K562 (cell line): ENCODE data around the gene WDR88. TPM values are rescaled to one million over a fixed set of nuclear protein-coding genes. Genes with fewer than 3 reads are reported as not detected.

Experiments
- ATAC-seq: fragments of 200-7000 bp; cut with Tn5 transposase; 3 replicates; pipeline ENCODE4 v1.9.1; 2020; ENCODE audit warnings: moderate library complexity
- BruUV-seq: library from RNA; stranded (reverse); fragments of 400-500 nt; replicated peaks from 2 replicates; lab custom pipeline; 2021; lab: Mats Ljungman, UMichigan
- CTCF ChIA-PET: fragments of 300-600 bp; formaldehyde crosslinking; extraction: SDS; loops from one replicate; lab custom pipeline; 2021; ENCODE audit warnings: low intra/inter-chr PET ratio; lab: Yijun Ruan, JAX
- POLR2A ChIA-PET: fragments of 300-600, 350-650 bp; sonication (Branson Sonifier 250); formaldehyde crosslinking; extraction: SDS; loops from one replicate; lab custom pipeline; 2021; ENCODE audit warnings: antibody characterized with exemption, inconsistent platforms; lab: Yijun Ruan, JAX
- DNase-seq, 4 experiments: peaks; one replicate each; pipeline versions ENCODE4 v3.0.0 to v3.0.0-alpha.2; 2011 to 2018; ENCODE audit warnings: low spot score in 3 of 4, mixed read lengths in 3 of 4; ENCODE audit errors: extremely low read depth in 1 of 4
- FAIRE-seq: peaks from 2 replicates; lab custom pipeline; 2011; peaks lifted over from hg19 to GRCh38; lab: Jason Lieb, UNC
- H2AFZ ChIP-seq: 2 replicates; pipeline ENCODE4 v1.6.0; 2011; ENCODE audit warnings: low read depth, low read length, control low read depth, inconsistent platforms
- H3K27ac ChIP-seq: fragments of 200-600 bp; 3 replicates; pipeline ENCODE4 v1.8.0; 2011; ENCODE audit warnings: low read depth, mild to moderate bottlenecking, control low read depth, inconsistent platforms, low read length, moderate library complexity, mixed read lengths; ENCODE audit errors: extremely low read depth
- H3K27me3 ChIP-seq, 2 experiments: fragments of 300-600 bp in 1 of 2; 2 replicates in 1 of 2; 3 replicates in 1 of 2; pipeline versions ENCODE4 v1.6.0 to v1.8.0; 2011; ENCODE audit warnings: inconsistent platforms in 2 of 2, low read length in 2 of 2, mild to moderate bottlenecking in 1 of 2, mixed read lengths in 1 of 2, moderate library complexity in 1 of 2; ENCODE audit not compliant: control insufficient read depth in 2 of 2, insufficient read depth in 2 of 2
- H3K36me3 ChIP-seq: fragments of 300-600 bp; 3 replicates; pipeline ENCODE4 v1.8.0; 2011; ENCODE audit warnings: mild to moderate bottlenecking, low read length, inconsistent platforms; ENCODE audit not compliant: control insufficient read depth, insufficient read depth
- H3K4me1 ChIP-seq, 2 experiments: fragments of 200-600 bp in 1 of 2; replicated peaks in 1 of 2; 2 replicates in 1 of 2; 3 replicates in 1 of 2; pipeline versions ENCODE4 v1.5.1 to v1.8.0; 2011; ENCODE audit warnings: inconsistent platforms in 2 of 2, low read length in 2 of 2, mild to moderate bottlenecking in 1 of 2, mixed read lengths in 1 of 2, moderate library complexity in 1 of 2; ENCODE audit not compliant: control insufficient read depth in 2 of 2, insufficient read depth in 2 of 2
- H3K4me2 ChIP-seq: 2 replicates; pipeline ENCODE4 v1.6.1; 2011; ENCODE audit warnings: low read length, control low read depth, inconsistent platforms, mixed read lengths; ENCODE audit not compliant: insufficient read depth
- H3K4me3 ChIP-seq: fragments of 200-600 bp; sonication (generic), shearing (Covaris generic); 2 replicates; pipeline ENCODE4 v1.5.1; 2016; ENCODE audit warnings: control low read depth, inconsistent platforms
- H3K79me2 ChIP-seq: fragments of 200-600 bp; 3 replicates; pipeline ENCODE4 v1.8.0; 2011; ENCODE audit warnings: low read length, inconsistent platforms; ENCODE audit not compliant: control insufficient read depth, insufficient read depth
- H3K9ac ChIP-seq, 2 experiments: 2 replicates each; pipeline versions ENCODE4 v1.6.0 to v1.6.1; 2011; ENCODE audit warnings: low read depth in 2 of 2, low read length in 2 of 2, control low read depth in 1 of 2, inconsistent platforms in 1 of 2, mild to moderate bottlenecking in 1 of 2, mixed read lengths in 1 of 2; ENCODE audit not compliant: insufficient read depth in 1 of 2
- H3K9me1 ChIP-seq: one replicate; pipeline ENCODE4 v1.6.0; 2011; ENCODE audit warnings: inconsistent platforms, mild to moderate bottlenecking, low read length, moderate library complexity; ENCODE audit not compliant: control insufficient read depth, insufficient read depth
- H3K9me3 ChIP-seq: replicated peaks from 2 replicates; pipeline ENCODE4 v1.5.1; 2011; ENCODE audit warnings: low read depth, low read length, inconsistent platforms; ENCODE audit not compliant: control insufficient read depth, insufficient read depth
- H4K20me1 ChIP-seq: replicated peaks from 2 replicates; pipeline ENCODE4 v1.6.1; 2011; ENCODE audit warnings: low read length, inconsistent platforms, mixed read lengths; ENCODE audit not compliant: control insufficient read depth, insufficient read depth
- ETS2 ChIP-seq: IDR thresholded peaks from 2 replicates; pipeline ENCODE4 v1.6.1; 2016; ENCODE audit warnings: borderline replicate concordance, missing genetic modification characterization, mild to moderate bottlenecking, moderate library complexity, missing compliant biosample characterization; ENCODE audit not compliant: poor library complexity, severe bottlenecking
- GTF2E2 ChIP-seq: fragments of 200-800 bp; sonication (Bioruptor generic); IDR thresholded peaks from 2 replicates; pipeline ENCODE4 v1.6.1; 2016; ENCODE audit warnings: missing genetic modification characterization, missing compliant biosample characterization
- HDAC1 ChIP-seq, 2 experiments: fragments of 450-650 bp; IDR thresholded peaks; 2 replicates each; pipeline ENCODE4 v1.6.1; 2016 to 2017; ENCODE audit warnings: inconsistent platforms in 1 of 2, mild to moderate bottlenecking in 1 of 2, moderate library complexity in 1 of 2
- ILK ChIP-seq: fragments of 450-650 bp; IDR thresholded peaks from 2 replicates; pipeline ENCODE4 v1.6.1; 2016; ENCODE audit warnings: missing genetic modification characterization, low read depth, mild to moderate bottlenecking, missing compliant biosample characterization, moderate library complexity, borderline replicate concordance
- KHSRP ChIP-seq: fragments of 450-650 bp; IDR thresholded peaks from 2 replicates; pipeline ENCODE4 v1.6.1; 2017
- NEUROD1 ChIP-seq: fragments of 150-350 bp; IDR thresholded peaks from 2 replicates; pipeline ENCODE4 v1.6.1; 2014; ENCODE audit warnings: borderline replicate concordance, low read length, low read depth; ENCODE audit not compliant: partially characterized antibody
- SLC30A9 ChIP-seq: fragments of 250-450 bp; sonication (Bioruptor Pico); IDR thresholded peaks from 2 replicates; pipeline ENCODE4 v1.8.0; 2022; ENCODE audit warnings: mild to moderate bottlenecking, moderate library complexity
- TAF1 ChIP-seq: IDR thresholded peaks from 2 replicates; pipeline ENCODE4 v1.6.1; 2011; ENCODE audit warnings: mild to moderate bottlenecking, low read length, moderate library complexity; ENCODE audit not compliant: insufficient read depth, control insufficient read depth, severe bottlenecking; ENCODE audit errors: extremely low read depth
- ZNF134 ChIP-seq: fragments of 250-450 bp; sonication (Bioruptor Pico); conservative IDR thresholded peaks from 2 replicates; pipeline ENCODE4 v1.4.0; 2020
- ZNF175 ChIP-seq: fragments of 200-800 bp; sonication (Bioruptor generic); IDR thresholded peaks from 2 replicates; pipeline ENCODE4 v1.6.1; 2016; ENCODE audit warnings: low read depth, mild to moderate bottlenecking, missing genetic modification characterization, missing compliant biosample characterization
- ZNF354B ChIP-seq: fragments of 250-450 bp; sonication (Bioruptor Pico); IDR thresholded peaks from 2 replicates; pipeline ENCODE4 v1.4.0; 2020
- WGBS: fragments of 100-300 bp; shearing (Covaris generic); methylation state at CpG from one replicate; pipeline ENCODE4 v1.1.6; 2016; ENCODE audit warnings: low coverage, mixed read lengths; ENCODE audit not compliant: insufficient coverage; ENCODE audit errors: missing lambda C conversion rate; 5-methylcytosine and 5-hydroxymethylcytosine counted together
- in situ Hi-C: fragments of 300-500 bp; cut with MboI; formaldehyde crosslinking; loops from 4 replicates; pipeline ENCODE4 v1.15.0; 2018; ENCODE audit warnings: inconsistent platforms, mixed read lengths
- intact Hi-C: fragments of 100-400 bp; cut with micrococcal nuclease; formaldehyde crosslinking; loops from 2 replicates; pipeline ENCODE4 v1.14.2; 2022
- polyA plus RNA-seq, 8 experiments: library from polyadenylated mRNA; depleted of rRNA in 4 of 8; stranded (reverse) in 5 of 8; unstranded in 3 of 8; fragments of >200 nt; fragmentation: Nextera tagmentation in 2 of 8; fragmentation: Illumina TruSeq in 1 of 8; extraction: Ambion mirVana in 2 of 8; extraction: Trizol in 1 of 8; gene quantifications; 2 replicates each; pipeline versions ENCODE4 v1.2.1 to v1.2.3, GENCODE V29; 2011 to 2014; ENCODE audit warnings: inconsistent platforms in 1 of 8, missing spikeins in 1 of 8
- total RNA-seq, 7 experiments: library from RNA; depleted of rRNA in 6 of 7; stranded (reverse); fragments of >200 nt in 6 of 7; fragmentation: Illumina TruSeq in 2 of 7; extraction: Trizol in 2 of 7; gene quantifications; 2 replicates each; pipeline versions ENCODE4 v1.2.1 to v1.2.3, GENCODE V29; 2011 to 2021; ENCODE audit warnings: low replicate concordance in 1 of 7
- TF ChIP-seq, protein P1 (sequence below): fragments of 250-450 bp; sonication (Bioruptor Pico); IDR thresholded peaks from 2 replicates; pipeline ENCODE4 v1.5.0; 2020; ENCODE audit warnings: mild to moderate bottlenecking, borderline replicate concordance
- TF ChIP-seq, protein P2 (sequence below): fragments of 450-650 bp; formaldehyde crosslinking; IDR thresholded peaks from 2 replicates; pipeline ENCODE4 v1.4.0; 2020; ENCODE audit warnings: mild to moderate bottlenecking, moderate library complexity

The WDR88 gene
- total and polyA plus RNA-seq, 9 of the 15 experiments (the other 6 are each of a cell fraction or from before 2014, with no cell fraction given), result 0.03 to 0.04 TPM; not detected in 7

DNA sequence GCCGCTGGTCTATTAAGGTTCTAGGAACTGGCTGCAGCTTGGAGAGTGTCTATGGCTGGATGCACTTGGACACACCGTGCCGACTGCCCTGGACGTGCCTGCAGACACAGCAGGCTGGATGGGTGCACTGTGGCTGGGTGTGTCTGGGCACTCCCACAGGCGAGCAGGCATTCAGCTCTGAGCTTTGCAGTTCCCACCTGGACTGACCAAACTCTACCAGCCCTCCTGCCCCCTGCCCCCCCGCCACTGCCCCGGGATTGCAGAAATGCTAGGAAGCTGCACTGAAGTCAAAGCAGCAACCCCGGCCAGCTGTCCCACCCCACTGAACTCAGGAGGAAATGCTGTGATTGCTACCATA, 55.2 kb downstream of the WDR88 start:
- FAIRE-seq (no peak), DNase-seq (peak in 1 of 4 experiments; percentile 3), ATAC-seq (no peak)
- Histone ChIP-seq H3K4me1 (no peaks in the 10 kb centered on the region; a peak in 1 of 5 replicates), H3K27me3 (peaks cover 6 to 14% of the 10 kb centered on the region in 2 experiments; a peak in 4 of 5 replicates), H3K4me2 (no peak overlapping the region), H4K20me1 (no peaks in the 10 kb centered on the region), H3K36me3 (no peaks in the 10 kb centered on the region), H2AFZ (no peak overlapping the region), H3K9me1 (no peaks in the 10 kb centered on the region), H3K27ac (no peak overlapping the region), H3K9ac (no peak overlapping the region), H3K9me3 (no peaks in the 10 kb centered on the region), H3K4me3 (no peak overlapping the region), H3K79me2 (no peaks in the 10 kb centered on the region)
- intact Hi-C loops, result loop anchor here (10.0 kb wide), 1 partner anchor 62 kb away; no protein-coding TSS in a partner anchor
- POLR2A ChIA-PET, result no interaction called here
- WGBS, result 10% methylated on average over 7 of the region's 8 CpGs
- CTCF ChIA-PET, result no interaction called here
- TF ChIP-seq SLC30A9 (no peak), ETS2 (tag) (no peak), HDAC1 (IDR thresholded peaks at IDR 0.05) (no peak), ZNF134 (CRISPR knock-in tag) (no peak), NEUROD1 (no peak), ZNF175 (CRISPR knock-in tag) (no peak), TAF1 (no peak), ILK (tag) (no peak), KHSRP (no peak), GTF2E2 (no peak), ZNF354B (CRISPR knock-in tag) (no peak)
- TF ChIP-seq, protein P1, sequence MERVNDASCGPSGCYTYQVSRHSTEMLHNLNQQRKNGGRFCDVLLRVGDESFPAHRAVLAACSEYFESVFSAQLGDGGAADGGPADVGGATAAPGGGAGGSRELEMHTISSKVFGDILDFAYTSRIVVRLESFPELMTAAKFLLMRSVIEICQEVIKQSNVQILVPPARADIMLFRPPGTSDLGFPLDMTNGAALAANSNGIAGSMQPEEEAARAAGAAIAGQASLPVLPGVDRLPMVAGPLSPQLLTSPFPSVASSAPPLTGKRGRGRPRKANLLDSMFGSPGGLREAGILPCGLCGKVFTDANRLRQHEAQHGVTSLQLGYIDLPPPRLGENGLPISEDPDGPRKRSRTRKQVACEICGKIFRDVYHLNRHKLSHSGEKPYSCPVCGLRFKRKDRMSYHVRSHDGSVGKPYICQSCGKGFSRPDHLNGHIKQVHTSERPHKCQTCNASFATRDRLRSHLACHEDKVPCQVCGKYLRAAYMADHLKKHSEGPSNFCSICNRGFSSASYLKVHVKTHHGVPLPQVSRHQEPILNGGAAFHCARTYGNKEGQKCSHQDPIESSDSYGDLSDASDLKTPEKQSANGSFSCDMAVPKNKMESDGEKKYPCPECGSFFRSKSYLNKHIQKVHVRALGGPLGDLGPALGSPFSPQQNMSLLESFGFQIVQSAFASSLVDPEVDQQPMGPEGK (CRISPR knock-in tag), result no peak
- TF ChIP-seq, protein P2, sequence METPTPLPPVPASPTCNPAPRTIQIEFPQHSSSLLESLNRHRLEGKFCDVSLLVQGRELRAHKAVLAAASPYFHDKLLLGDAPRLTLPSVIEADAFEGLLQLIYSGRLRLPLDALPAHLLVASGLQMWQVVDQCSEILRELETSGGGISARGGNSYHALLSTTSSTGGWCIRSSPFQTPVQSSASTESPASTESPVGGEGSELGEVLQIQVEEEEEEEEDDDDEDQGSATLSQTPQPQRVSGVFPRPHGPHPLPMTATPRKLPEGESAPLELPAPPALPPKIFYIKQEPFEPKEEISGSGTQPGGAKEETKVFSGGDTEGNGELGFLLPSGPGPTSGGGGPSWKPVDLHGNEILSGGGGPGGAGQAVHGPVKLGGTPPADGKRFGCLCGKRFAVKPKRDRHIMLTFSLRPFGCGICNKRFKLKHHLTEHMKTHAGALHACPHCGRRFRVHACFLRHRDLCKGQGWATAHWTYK (CRISPR knock-in tag), result no peak
- no TSS peak for BruUV-seq
- in situ Hi-C loops, result no loop called here
